Osteocyte (in vitro differentiated cells): ENCODE data around the gene SPAG8. TPM values are rescaled to one million over a fixed set of nuclear protein-coding genes. Genes with fewer than 3 reads are reported as not detected.

Experiments
- DNase-seq: peaks from one replicate; pipeline ENCODE4 v3.0.0; 2021; ENCODE audit warnings: mixed read lengths; ENCODE audit not compliant: unreplicated experiment; ENCODE audit errors: extremely low spot score
- H3K27ac Mint-ChIP-seq: one replicate; pipeline ENCODE4 v1.8.0; 2021; ENCODE audit warnings: mild to moderate bottlenecking, mixed read lengths; ENCODE audit not compliant: unreplicated experiment
- H3K27me3 Mint-ChIP-seq: one replicate; pipeline ENCODE4 v1.8.0; 2021; ENCODE audit warnings: mixed read lengths; ENCODE audit not compliant: unreplicated experiment
- H3K36me3 Mint-ChIP-seq: one replicate; pipeline ENCODE4 v1.8.0; 2021; ENCODE audit warnings: mixed read lengths; ENCODE audit not compliant: unreplicated experiment
- H3K4me1 Mint-ChIP-seq: one replicate; pipeline ENCODE4 v1.8.0; 2021; ENCODE audit warnings: mixed read lengths; ENCODE audit not compliant: unreplicated experiment
- H3K4me3 Mint-ChIP-seq: one replicate; pipeline ENCODE4 v1.8.0; 2021; ENCODE audit warnings: mild to moderate bottlenecking, moderate library complexity, mixed read lengths; ENCODE audit not compliant: unreplicated experiment
- H3K9me3 Mint-ChIP-seq: one replicate; pipeline ENCODE4 v1.8.0; 2021; ENCODE audit warnings: mixed read lengths; ENCODE audit not compliant: unreplicated experiment
- CTCF ChIP-seq: fragments of 200-600 bp; sonication (generic); IDR thresholded peaks from 2 replicates; pipeline ENCODE4 v1.5.0; 2021; ENCODE audit warnings: antibody characterized with exemption, mild to moderate bottlenecking, moderate library complexity
- total RNA-seq: library from RNA; stranded (reverse); gene quantifications from 2 replicates; pipeline ENCODE4 v1.2.1, GENCODE V29; 2021

The SPAG8 gene
- total RNA-seq, 1 donor from 2014 or later: 2.4 TPM

- Mint-ChIP-seq H3K9me3 (no peaks in the 10 kb centered on the region), H3K27me3 (peaks cover 47% of the 10 kb centered on the region), H3K4me3 (no peak overlapping the region), H3K36me3 (no peaks in the 10 kb centered on the region), H3K27ac (no peak overlapping the region), H3K4me1 (no peaks in the 10 kb centered on the region)
- TF ChIP-seq CTCF: no peak
- no peak for DNase-seq
Measured at GRCh38 chr9:35781066-35781465, 31.0 kb downstream of the SPAG8 start.

GRCh38 chr9:35778496-35778895, 33.6 kb downstream of the SPAG8 start:
- peaks cover 32% of the 10 kb centered on the region for H3K27me3 Mint-ChIP-seq

GRCh38 chr9:35776018-35776417, 36.0 kb downstream of the SPAG8 start:
- no peak for DNase-seq
- H3K27me3 Mint-ChIP-seq: peaks cover 24% of the 10 kb centered on the region
- H3K9me3 Mint-ChIP-seq: no peaks in the 10 kb centered on the region
- H3K36me3 Mint-ChIP-seq: no peaks in the 10 kb centered on the region
- H3K27ac Mint-ChIP-seq: no peak overlapping the region
- TF ChIP-seq CTCF: no peak
- no peaks in the 10 kb centered on the region for H3K4me1 Mint-ChIP-seq
- H3K4me3 Mint-ChIP-seq: no peak overlapping the region

More at GRCh38 chr9:35778496-35778895, 33.6 kb downstream of the SPAG8 start:
- H3K4me3 Mint-ChIP-seq: no peak overlapping the region
- H3K4me1 Mint-ChIP-seq: no peaks in the 10 kb centered on the region
- H3K36me3 Mint-ChIP-seq: no peaks in the 10 kb centered on the region
- DNase-seq: no peak
- no peak for TF ChIP-seq CTCF
- H3K27ac Mint-ChIP-seq: no peak overlapping the region
- no peaks in the 10 kb centered on the region for H3K9me3 Mint-ChIP-seq

GRCh38 chr9:35774907-35775635, 37.0 kb downstream of the SPAG8 start:
- Mint-ChIP-seq H3K9me3 (no peaks in the 10 kb centered on the region), H3K4me1 (no peaks in the 10 kb centered on the region), H3K27me3 (peaks cover 15% of the 10 kb centered on the region), H3K36me3 (no peaks in the 10 kb centered on the region), H3K27ac (no peak overlapping the region), H3K4me3 (no peak overlapping the region)
- no peak for DNase-seq
- TF ChIP-seq CTCF: no peak

GRCh38 chr9:35771943-35772342, 40.1 kb downstream of the SPAG8 start:
- Mint-ChIP-seq H3K27ac (no peak overlapping the region), H3K4me3 (no peak overlapping the region), H3K9me3 (no peaks in the 10 kb centered on the region), H3K27me3 (no peaks in the 10 kb centered on the region), H3K4me1 (no peaks in the 10 kb centered on the region), H3K36me3 (no peaks in the 10 kb centered on the region)
- no peak for TF ChIP-seq CTCF
- DNase-seq: no peak
